GM12892 (cell line): ENCODE data around the gene WDR17.

Experiments used
- DNase-seq: peaks from one replicate; pipeline ENCODE4 v3.0.0; 2011; ENCODE audit not compliant: insufficient read length
- FAIRE-seq: peaks from 2 replicates; lab custom pipeline; 2011; peaks lifted over from hg19 to GRCh38; lab: Jason Lieb, UNC
- POLR2A ChIP-seq: IDR thresholded peaks from 2 replicates; pipeline ENCODE4 v1.6.1; 2011; ENCODE audit warnings: low read depth, low read length, control low read depth
- POLR2AphosphoS5 ChIP-seq: IDR thresholded peaks from 2 replicates; pipeline ENCODE4 v1.6.1; 2011; ENCODE audit warnings: low read depth, low read length, control low read depth
- TAF1 ChIP-seq: IDR thresholded peaks from 2 replicates; pipeline ENCODE4 v1.6.1; 2011; ENCODE audit warnings: low read depth, mild to moderate bottlenecking, control low read depth, low read length, borderline replicate concordance

WDR17 gene

DNA sequence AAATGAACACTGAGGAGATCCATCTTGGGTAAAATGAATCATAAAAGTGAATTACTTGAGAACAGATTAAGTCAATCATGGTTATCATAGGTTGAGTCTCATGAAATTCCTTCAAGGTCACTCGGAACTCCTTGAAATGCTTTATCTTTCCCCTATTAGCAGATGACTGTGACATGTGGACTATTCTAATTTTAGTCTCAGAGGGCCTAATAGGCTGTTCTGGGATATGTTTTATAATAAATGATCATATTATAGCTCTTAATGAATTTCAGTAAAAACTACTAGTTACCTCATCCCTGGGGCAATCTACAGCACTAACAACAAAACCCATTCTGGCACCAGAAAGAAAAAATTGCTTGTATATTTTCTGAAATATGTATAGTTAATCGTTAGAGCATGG, 85.1 kb downstream of the WDR17 start:
- no peak for FAIRE-seq
- no peak for TF ChIP-seq POLR2AphosphoS5
- no peak for TF ChIP-seq POLR2A
- TF ChIP-seq TAF1, result no peak
- no peak for DNase-seq

GRCh38 chr4:176153124-176153523, 87.5 kb downstream of the WDR17 start:
- TF ChIP-seq POLR2AphosphoS5 (no peak), TAF1 (no peak), POLR2A (no peak)
- DNase-seq (no peak), FAIRE-seq (no peak)

- TF ChIP-seq POLR2AphosphoS5 (no peak), POLR2A (no peak), TAF1 (no peak)
- DNase-seq (no peak), FAIRE-seq (no peak)
Observed at GRCh38 chr4:176156656-176157055, 91.0 kb downstream of the WDR17 start.

DNA sequence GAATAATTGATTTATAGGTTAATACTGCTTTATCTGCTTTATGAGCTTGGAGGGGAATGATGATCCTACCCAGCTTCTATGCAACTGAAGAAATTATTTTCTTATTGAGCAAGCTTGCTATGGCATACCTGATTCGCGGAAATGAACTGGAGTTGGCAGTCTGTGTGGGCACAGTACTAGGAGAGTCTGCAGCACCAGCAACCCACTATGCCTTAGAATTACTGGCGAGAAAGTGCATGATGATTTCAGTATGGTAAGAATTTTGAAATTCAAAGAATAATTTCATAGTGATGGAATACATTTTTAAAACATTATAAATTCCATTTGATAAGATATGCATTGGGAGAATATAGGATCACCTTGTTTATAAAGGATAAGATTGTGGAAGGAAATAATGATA, 97.4 kb downstream of the WDR17 start:
- TF ChIP-seq POLR2A (no peak), POLR2AphosphoS5 (no peak), TAF1 (no peak)
- no peak for FAIRE-seq

GRCh38 chr4:176185051-176185450, 119.4 kb downstream of the WDR17 start:
- DNase-seq (no peak), FAIRE-seq (no peak)
- TF ChIP-seq POLR2AphosphoS5, result no peak
- TF ChIP-seq POLR2A, result no peak
- no peak for TF ChIP-seq TAF1

More for the DNA sequence above, 97.4 kb downstream of the WDR17 start:
- no peak for DNase-seq

- FAIRE-seq, result no peak
- no peak for TF ChIP-seq POLR2A
- TF ChIP-seq POLR2AphosphoS5, result no peak
- no peak for TF ChIP-seq TAF1
- no peak for DNase-seq
Observed at GRCh38 chr4:176186067-176186466, 120.4 kb downstream of the WDR17 start.

- DNase-seq, result no peak
- TF ChIP-seq TAF1, result no peak
- TF ChIP-seq POLR2AphosphoS5, result no peak
- no peak for TF ChIP-seq POLR2A
- no peak for FAIRE-seq
Observed at GRCh38 chr4:176186671-176187395, 121.2 kb downstream of the WDR17 start.

GRCh38 chr4:176187624-176188023, 122.0 kb downstream of the WDR17 start:
- no peak for FAIRE-seq
- DNase-seq, result no peak
- no peak for TF ChIP-seq POLR2AphosphoS5
- no peak for TF ChIP-seq TAF1
- no peak for TF ChIP-seq POLR2A

DNA sequence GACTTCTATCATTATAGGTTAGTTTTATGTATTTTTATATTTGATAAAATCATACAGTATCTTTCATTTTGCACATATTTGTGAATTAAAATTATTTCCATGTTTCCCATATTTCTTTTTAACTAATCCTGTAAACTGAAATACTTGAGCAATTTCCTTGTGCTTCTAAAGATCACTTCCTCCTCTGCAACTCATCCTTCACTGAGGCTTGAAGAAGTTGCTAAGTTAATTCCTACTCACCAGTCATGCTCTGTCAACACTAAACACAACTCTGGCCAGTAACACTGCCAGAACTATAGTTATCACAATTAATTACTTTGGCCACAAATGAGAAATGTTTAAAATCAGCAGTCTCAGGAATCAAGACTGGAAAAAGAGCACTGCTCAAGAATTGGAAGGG, 123.0 kb downstream of the WDR17 start:
- FAIRE-seq (no peak), DNase-seq (no peak)
- no peak for TF ChIP-seq POLR2A
- TF ChIP-seq POLR2AphosphoS5, result no peak
- no peak for TF ChIP-seq TAF1

DNA sequence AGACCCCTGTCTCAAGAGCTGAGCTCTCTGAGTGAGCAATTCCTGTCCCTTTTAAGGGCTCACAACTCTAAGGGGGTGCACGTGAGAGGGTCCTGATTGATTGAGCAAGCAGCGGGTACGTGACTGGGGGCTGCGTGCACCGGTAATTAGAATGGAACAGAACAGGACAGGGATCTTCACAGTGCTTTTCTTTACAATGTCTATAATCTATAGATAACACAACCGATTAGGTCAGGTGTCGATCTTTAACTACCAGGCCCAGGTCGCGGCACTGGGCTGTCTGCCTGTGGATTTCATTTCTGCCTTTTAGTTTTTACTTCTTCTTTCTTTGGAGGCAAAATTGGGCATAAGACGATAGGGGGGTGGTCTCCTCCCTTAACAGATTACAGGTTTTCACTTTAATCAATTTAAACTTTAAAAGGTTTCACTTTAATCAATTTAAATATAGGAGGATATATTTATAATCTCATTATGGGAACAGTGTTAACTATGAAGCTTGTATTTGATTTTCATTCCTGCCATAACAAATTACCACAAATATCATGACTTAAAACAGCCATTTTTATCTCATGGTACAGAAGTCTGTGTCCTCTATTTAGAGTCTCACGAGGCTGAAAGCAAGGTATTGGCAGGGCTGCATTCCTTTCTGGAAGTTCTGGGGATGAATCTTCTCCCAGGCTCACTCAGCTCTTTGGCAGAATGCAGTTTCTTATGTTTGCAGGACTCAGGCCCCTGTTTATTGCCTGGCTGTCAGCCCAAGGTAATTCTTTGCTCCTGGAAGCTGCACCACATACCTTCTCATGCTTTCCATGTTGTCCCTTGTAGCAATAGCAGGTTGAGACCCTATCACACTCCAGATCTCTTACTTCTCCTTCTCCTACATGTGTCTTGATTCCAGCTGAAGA, 124.5 kb downstream of the WDR17 start:
- no peak for DNase-seq

DNA sequence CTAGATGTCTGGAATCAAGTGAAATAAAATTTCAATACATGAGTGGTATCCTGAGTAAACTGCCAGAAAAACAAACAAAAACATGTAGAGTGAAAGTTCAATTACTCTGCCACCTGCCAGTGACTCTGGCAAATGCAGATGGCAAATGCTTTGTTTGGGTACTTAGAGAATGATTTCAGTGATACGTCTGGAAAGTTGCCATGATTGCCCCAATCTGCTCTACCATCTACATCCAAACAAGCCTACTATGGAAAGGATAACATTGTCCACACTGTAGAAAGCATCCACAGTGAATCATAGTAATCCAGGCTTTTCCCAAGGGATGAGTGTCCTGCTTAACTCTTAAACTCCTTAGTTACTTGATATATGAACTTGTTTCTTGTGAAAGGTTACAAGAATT, 126.3 kb downstream of the WDR17 start:
- TF ChIP-seq POLR2A, result no peak
- TF ChIP-seq TAF1, result no peak
- no peak for TF ChIP-seq POLR2AphosphoS5
- no peak for FAIRE-seq
- DNase-seq, result no peak

More for the DNA sequence above, 124.5 kb downstream of the WDR17 start:
- TF ChIP-seq TAF1, result no peak
- no peak for TF ChIP-seq POLR2AphosphoS5
- TF ChIP-seq POLR2A, result no peak
- FAIRE-seq, result no peak

GRCh38 chr4:176193126-176193525, 127.5 kb downstream of the WDR17 start:
- DNase-seq, result no peak
- TF ChIP-seq POLR2A (no peak), TAF1 (no peak), POLR2AphosphoS5 (no peak)
- no peak for FAIRE-seq
